Stimulated activated CD8-positive, alpha-beta memory T cell treated with anti-CD3 and anti-CD28 coated beads, Interleukin-2, amount 100 ng/mL, for 48 hours (primary cell): Measurements from ENCODE around the gene OST4.
"Not testable (repeated sequence)": the region's sequence is repeated elsewhere in the genome, so short reads cannot be mapped to it uniquely, and the experiment has no call there.

ENCODE experiments used
- DNase-seq, 2 donors: peaks; one replicate each; pipeline ENCODE4 v3.0.0-alpha.2; 2020; ENCODE audit warnings: low read depth in 2 of 2

Gene OST4

GRCh38 chr2:27071277-27071989, at the start of gene OST4:
Gene OST4 (minus strand): TSS chr2:27071654.
- DNase-seq, result peak; percentile 87 to 91

GRCh38 chr2:27119330-27119670, 47.8 kb upstream of the OST4 start:
- DNase-seq, result not testable (repeated sequence)

- DNase-seq, result no peak
Measured at GRCh38 chr2:27118525-27119329, 47.3 kb upstream of the OST4 start, which contains the start of gene CGREF1. Gene CGREF1 (minus strand): TSS chr2:27119128. CDS start chr2:27104366, 14,762 bp downstream.

GRCh38 chr2:27117995-27118524, 46.6 kb upstream of the OST4 start:
- DNase-seq, result no peak

DNA sequence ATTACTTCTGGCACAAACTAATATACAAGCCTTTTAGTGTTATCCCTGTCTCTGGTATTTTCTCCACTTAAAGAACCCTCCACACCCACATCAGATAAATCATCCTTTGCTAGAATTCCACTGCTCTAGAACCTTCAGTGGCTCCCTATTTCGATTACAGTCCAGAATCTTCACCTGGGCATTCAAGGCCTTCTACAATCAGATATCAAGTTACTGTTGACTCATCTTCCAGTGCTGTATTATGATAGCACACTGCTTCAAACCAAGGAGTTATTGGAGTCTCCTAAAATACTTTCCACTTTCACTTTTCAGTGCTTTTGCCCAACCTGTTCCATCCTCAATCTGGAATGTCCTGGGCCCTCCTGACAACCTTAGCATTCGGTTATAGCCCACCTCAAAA, 44.1 kb upstream of the OST4 start:
- no peak for DNase-seq

DNA sequence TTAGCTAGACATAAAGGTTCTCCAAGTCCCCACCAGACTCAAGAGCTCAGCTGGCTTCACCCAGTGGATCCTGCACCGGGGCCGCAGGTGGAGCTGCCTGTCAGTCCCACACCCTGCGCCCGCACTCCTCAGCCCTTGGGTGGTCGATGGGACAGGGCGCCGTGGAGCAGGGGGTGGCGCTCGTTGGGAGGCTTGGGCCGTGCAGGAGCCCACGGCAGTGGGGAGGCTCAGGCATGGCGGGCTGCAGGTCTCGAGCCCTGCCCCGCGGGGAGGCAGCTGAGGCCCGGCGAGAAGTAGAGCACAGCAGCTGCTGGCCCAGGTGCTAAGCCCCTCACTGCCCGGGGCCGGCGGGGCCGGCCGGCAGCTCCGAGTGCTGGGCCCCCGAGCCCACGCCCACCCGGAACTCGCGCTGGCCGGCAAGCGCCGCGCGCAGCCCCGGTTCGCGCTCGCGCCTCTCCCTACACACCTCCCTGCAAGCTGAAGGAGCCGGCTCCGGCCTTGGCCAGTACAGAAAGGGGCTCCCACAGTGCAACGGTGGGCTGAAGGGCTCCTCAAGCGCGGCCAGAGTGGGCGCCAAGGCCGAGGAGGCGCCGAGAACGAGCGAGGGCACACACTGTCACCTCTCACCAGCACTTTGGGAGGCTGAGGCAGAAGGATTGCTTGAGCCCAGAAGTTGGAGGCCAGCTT, 40.1 kb upstream of the OST4 start:
- DNase-seq, result not testable (repeated sequence)

DNA sequence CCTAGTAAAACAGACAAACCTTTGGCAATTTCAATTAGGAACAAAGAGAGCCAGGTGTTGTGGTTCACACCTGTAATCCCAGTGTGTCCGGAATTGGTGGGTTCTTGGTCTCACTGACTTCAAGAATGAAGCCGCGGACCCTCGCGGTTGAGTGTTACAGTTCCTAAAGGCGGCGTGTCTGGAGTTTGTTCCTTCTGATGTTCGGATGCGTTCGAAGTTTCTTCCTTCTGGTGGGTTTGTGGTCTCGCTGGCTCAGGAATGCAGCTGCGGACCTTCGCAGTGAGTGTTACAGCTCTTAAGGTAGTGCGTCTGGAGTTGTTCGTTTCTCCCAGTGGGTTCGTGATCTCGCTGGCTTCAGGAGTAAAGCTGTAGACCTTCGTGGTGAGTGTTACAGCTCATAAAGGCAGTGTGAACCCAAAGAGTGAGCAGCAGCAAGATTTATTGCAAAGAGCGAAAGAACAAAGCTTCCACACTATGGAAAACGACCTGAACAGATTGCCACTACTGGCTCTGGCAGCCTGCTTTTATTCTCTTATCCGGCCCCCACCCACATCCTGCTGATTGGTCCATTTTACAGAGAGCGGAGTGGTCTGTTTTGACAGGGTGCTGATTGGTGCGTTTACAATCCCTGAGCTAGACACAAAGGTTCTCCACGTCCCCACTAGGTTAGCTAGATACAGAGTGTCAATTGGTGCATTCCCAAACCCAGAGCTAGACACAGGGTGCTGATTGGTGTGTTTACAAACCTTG, 39.3 kb upstream of the OST4 start:
- DNase-seq, result not testable (repeated sequence)

DNA sequence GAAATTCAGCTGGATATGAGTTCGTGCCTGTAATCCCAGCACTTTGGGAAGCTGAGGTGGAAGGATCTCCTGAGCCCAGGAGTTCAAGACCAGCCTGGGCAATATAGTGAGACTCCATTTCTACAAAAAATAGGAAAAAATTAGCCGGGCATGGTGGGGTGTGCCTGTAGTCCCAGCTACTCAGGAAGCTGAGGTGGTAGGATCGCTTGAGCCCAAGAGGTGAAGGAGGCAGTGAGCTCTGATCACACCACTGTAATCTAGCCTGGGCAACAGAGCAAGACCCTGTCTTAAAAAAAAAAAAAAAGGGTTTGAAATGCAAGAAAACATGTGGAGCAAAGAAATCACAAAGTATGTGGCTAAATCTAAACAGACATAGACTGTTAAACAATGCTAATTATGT, 37.6 kb upstream of the OST4 start:
- no peak for DNase-seq

GRCh38 chr2:27108221-27108620, 36.8 kb upstream of the OST4 start:
- DNase-seq, result no peak

DNA sequence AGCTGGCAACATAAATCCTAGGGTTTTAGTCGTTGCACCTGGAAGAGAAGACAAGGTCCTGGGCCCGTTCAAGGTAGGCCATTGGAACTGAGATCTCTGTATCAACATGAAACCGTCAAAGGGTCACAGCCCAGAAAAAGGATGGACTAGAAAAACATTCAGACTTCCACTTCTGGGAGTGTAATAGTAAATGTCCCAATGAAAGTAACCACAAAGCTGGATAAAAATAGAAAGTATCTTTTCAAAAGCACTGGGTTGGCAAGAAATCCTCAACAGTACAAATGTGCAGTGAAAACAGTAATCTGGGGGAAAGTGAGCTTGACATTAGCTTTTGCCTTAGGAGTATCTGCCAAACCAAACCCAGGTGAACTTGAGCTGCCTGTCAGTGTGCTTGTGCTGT, 34.5 kb upstream of the OST4 start:
- no peak for DNase-seq

GRCh38 chr2:27102329-27102728, 30.9 kb upstream of the OST4 start:
- no peak for DNase-seq

DNA sequence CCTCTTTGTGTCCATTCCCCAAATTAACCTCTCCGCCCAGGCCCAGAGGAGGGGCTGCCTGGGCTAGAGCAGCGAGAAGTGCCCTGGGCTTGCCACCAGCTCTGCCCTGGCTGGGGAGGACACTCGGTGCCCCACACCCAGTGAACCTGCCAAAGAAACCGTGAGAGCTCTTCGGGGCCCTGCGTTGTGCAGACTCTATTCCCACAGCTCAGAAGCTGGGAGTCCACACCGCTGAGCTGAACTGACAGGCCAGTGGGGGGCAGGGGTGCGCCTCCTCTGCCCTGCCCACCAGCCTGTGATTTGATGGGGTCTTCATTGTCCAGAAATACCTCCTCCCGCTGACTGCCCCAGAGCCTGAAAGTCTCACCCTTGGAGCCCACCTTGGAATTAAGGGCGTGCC, 28.6 kb upstream of the OST4 start:
- DNase-seq, result no peak

DNA sequence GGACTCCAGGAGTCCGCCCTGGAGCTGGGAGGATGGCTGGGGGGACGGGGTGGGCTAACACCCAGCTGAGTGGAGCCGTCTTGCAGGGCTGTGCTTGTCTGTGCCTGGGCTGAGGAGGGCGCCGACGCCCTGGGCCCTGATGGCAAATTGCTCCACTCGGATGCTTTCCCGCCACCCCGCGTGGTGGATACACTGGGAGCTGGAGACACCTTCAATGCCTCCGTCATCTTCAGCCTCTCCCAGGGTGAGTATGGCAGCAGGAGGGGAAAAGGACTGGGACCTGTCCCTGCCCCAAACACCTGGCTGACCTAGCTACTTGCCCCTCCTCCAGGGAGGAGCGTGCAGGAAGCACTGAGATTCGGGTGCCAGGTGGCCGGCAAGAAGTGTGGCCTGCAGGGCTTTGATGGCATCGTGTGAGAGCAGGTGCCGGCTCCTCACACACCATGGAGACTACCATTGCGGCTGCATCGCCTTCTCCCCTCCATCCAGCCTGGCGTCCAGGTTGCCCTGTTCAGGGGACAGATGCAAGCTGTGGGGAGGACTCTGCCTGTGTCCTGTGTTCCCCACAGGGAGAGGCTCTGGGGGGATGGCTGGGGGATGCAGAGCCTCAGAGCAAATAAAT, 28.0 kb upstream of the OST4 start:
- DNase-seq, result no peak

GRCh38 chr2:27097341-27097740, 25.9 kb upstream of the OST4 start:
- no peak for DNase-seq

- DNase-seq, result no peak
Measured at GRCh38 chr2:27096748-27097297, 25.4 kb upstream of the OST4 start.

- DNase-seq, result peak in 1 of 2 donors; percentile 20
Measured at GRCh38 chr2:27095745-27096651, 24.5 kb upstream of the OST4 start.

- no peak for DNase-seq
Measured at GRCh38 chr2:27095427-27095744, 23.9 kb upstream of the OST4 start.

DNA sequence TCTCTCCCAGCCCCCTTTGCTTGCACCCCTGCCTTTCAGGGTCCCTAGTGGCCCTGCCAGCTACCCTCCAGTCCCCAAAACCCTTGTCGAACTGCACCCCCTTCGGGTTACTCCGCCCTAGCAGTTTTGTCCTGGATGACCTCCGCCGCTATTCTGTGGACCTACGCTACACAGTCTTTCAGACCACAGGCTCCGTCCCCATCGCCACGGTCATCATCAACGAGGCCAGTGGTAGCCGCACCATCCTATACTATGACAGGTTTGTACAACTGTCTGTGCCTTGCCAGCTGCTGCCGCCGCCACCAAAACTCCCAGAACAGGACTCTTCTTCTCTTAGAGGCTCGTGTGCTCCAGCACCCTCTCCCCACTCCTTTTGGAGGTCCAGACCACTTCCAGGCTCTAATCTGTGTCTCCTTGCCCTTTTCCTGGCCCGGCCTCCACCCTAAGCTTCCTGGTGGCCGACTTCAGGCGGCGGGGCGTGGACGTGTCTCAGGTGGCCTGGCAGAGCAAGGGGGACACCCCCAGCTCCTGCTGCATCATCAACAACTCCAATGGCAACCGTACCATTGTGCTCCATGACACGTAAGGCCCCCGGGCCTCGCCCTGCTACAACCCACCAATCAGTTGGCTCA, 23.0 kb upstream of the OST4 start:
- DNase-seq, result no peak
